K562 (cell line): ENCODE data around the gene DDX20. TPM values are rescaled to one million over a fixed set of nuclear protein-coding genes. Genes with fewer than 3 reads are reported as not detected.

Source experiments
- ATAC-seq: fragments of 200-7000 bp; cut with Tn5 transposase; 3 replicates; pipeline ENCODE4 v1.9.1; 2020; ENCODE audit warnings: moderate library complexity
- BruUV-seq: library from RNA; stranded (reverse); fragments of 400-500 nt; replicated peaks from 2 replicates; lab custom pipeline; 2021; lab: Mats Ljungman, UMichigan
- CTCF ChIA-PET: fragments of 300-600 bp; formaldehyde crosslinking; extraction: SDS; loops from one replicate; lab custom pipeline; 2021; ENCODE audit warnings: low intra/inter-chr PET ratio; lab: Yijun Ruan, JAX
- POLR2A ChIA-PET: fragments of 300-600, 350-650 bp; sonication (Branson Sonifier 250); formaldehyde crosslinking; extraction: SDS; loops from one replicate; lab custom pipeline; 2021; ENCODE audit warnings: antibody characterized with exemption, inconsistent platforms; lab: Yijun Ruan, JAX
- DNase-seq, 4 experiments: peaks; one replicate each; pipeline versions ENCODE4 v3.0.0 to v3.0.0-alpha.2; 2011 to 2018; ENCODE audit warnings: low spot score in 3 of 4, mixed read lengths in 3 of 4; ENCODE audit errors: extremely low read depth in 1 of 4
- FAIRE-seq: peaks from 2 replicates; lab custom pipeline; 2011; peaks lifted over from hg19 to GRCh38; lab: Jason Lieb, UNC
- H2AFZ ChIP-seq: 2 replicates; pipeline ENCODE4 v1.6.0; 2011; ENCODE audit warnings: low read depth, low read length, control low read depth, inconsistent platforms
- H3K27ac ChIP-seq: fragments of 200-600 bp; 3 replicates; pipeline ENCODE4 v1.8.0; 2011; ENCODE audit warnings: low read depth, mild to moderate bottlenecking, control low read depth, inconsistent platforms, low read length, moderate library complexity, mixed read lengths; ENCODE audit errors: extremely low read depth
- H3K27me3 ChIP-seq, 2 experiments: fragments of 300-600 bp in 1 of 2; 2 replicates in 1 of 2; 3 replicates in 1 of 2; pipeline versions ENCODE4 v1.6.0 to v1.8.0; 2011; ENCODE audit warnings: inconsistent platforms in 2 of 2, low read length in 2 of 2, mild to moderate bottlenecking in 1 of 2, mixed read lengths in 1 of 2, moderate library complexity in 1 of 2; ENCODE audit not compliant: control insufficient read depth in 2 of 2, insufficient read depth in 2 of 2
- H3K36me3 ChIP-seq: fragments of 300-600 bp; 3 replicates; pipeline ENCODE4 v1.8.0; 2011; ENCODE audit warnings: mild to moderate bottlenecking, low read length, inconsistent platforms; ENCODE audit not compliant: control insufficient read depth, insufficient read depth
- H3K4me1 ChIP-seq, 2 experiments: fragments of 200-600 bp in 1 of 2; replicated peaks in 1 of 2; 2 replicates in 1 of 2; 3 replicates in 1 of 2; pipeline versions ENCODE4 v1.5.1 to v1.8.0; 2011; ENCODE audit warnings: inconsistent platforms in 2 of 2, low read length in 2 of 2, mild to moderate bottlenecking in 1 of 2, mixed read lengths in 1 of 2, moderate library complexity in 1 of 2; ENCODE audit not compliant: control insufficient read depth in 2 of 2, insufficient read depth in 2 of 2
- H3K4me2 ChIP-seq: 2 replicates; pipeline ENCODE4 v1.6.1; 2011; ENCODE audit warnings: low read length, control low read depth, inconsistent platforms, mixed read lengths; ENCODE audit not compliant: insufficient read depth
- H3K4me3 ChIP-seq: fragments of 200-600 bp; sonication (generic), shearing (Covaris generic); 2 replicates; pipeline ENCODE4 v1.5.1; 2016; ENCODE audit warnings: control low read depth, inconsistent platforms
- H3K79me2 ChIP-seq: fragments of 200-600 bp; 3 replicates; pipeline ENCODE4 v1.8.0; 2011; ENCODE audit warnings: low read length, inconsistent platforms; ENCODE audit not compliant: control insufficient read depth, insufficient read depth
- H3K9ac ChIP-seq, 2 experiments: 2 replicates each; pipeline versions ENCODE4 v1.6.0 to v1.6.1; 2011; ENCODE audit warnings: low read depth in 2 of 2, low read length in 2 of 2, control low read depth in 1 of 2, inconsistent platforms in 1 of 2, mild to moderate bottlenecking in 1 of 2, mixed read lengths in 1 of 2; ENCODE audit not compliant: insufficient read depth in 1 of 2
- H3K9me1 ChIP-seq: one replicate; pipeline ENCODE4 v1.6.0; 2011; ENCODE audit warnings: inconsistent platforms, mild to moderate bottlenecking, low read length, moderate library complexity; ENCODE audit not compliant: control insufficient read depth, insufficient read depth
- H3K9me3 ChIP-seq: replicated peaks from 2 replicates; pipeline ENCODE4 v1.5.1; 2011; ENCODE audit warnings: low read depth, low read length, inconsistent platforms; ENCODE audit not compliant: control insufficient read depth, insufficient read depth
- H4K20me1 ChIP-seq: replicated peaks from 2 replicates; pipeline ENCODE4 v1.6.1; 2011; ENCODE audit warnings: low read length, inconsistent platforms, mixed read lengths; ENCODE audit not compliant: control insufficient read depth, insufficient read depth
- ARNT ChIP-seq, 2 experiments: fragments of 450-650 bp; IDR thresholded peaks; 2 replicates each; pipeline ENCODE4 v1.6.1; 2016; ENCODE audit warnings: mild to moderate bottlenecking in 1 of 2
- ATF1 ChIP-seq, 2 experiments: fragments of 450-650 bp in 1 of 2; IDR thresholded peaks; 2 replicates each; pipeline ENCODE4 v1.6.1; 2016; ENCODE audit warnings: missing compliant biosample characterization in 1 of 2, missing genetic modification characterization in 1 of 2
- BCOR ChIP-seq: fragments of 450-650 bp; IDR thresholded peaks from 2 replicates; pipeline ENCODE4 v1.6.1; 2016
- CTCF ChIP-seq, 3 experiments: IDR thresholded peaks in 2 of 3; conservative IDR thresholded peaks in 1 of 3; 2 replicates each; pipeline ENCODE4 v1.5.1; 2011 to 2012; ENCODE audit warnings: low read length in 3 of 3, mild to moderate bottlenecking in 3 of 3, control low read depth in 2 of 3, improper control_type of control experiment in 1 of 3, inconsistent platforms in 1 of 3, low read depth in 1 of 3, mixed read lengths in 1 of 3, moderate library complexity in 1 of 3; ENCODE audit not compliant: insufficient read depth in 2 of 3
- EP300 ChIP-seq: IDR thresholded peaks from 2 replicates; pipeline ENCODE4 v1.6.1; 2012; ENCODE audit warnings: low read length, improper control_type of control experiment
- HLTF ChIP-seq: fragments of 450-650 bp; IDR thresholded peaks from 2 replicates; pipeline ENCODE4 v1.6.1; 2016
- IRF9 ChIP-seq: fragments of 450-650 bp; IDR thresholded peaks from 2 replicates; pipeline ENCODE4 v1.6.1; 2016; ENCODE audit warnings: missing biosample characterization, missing genetic modification characterization
- JUND ChIP-seq, 2 experiments: IDR thresholded peaks; 2 replicates in 1 of 2; 3 replicates in 1 of 2; pipeline ENCODE4 v1.6.1; 2011; ENCODE audit warnings: borderline replicate concordance in 2 of 2, low read depth in 2 of 2, low read length in 2 of 2, improper control_type of control experiment in 1 of 2, missing biosample characterization in 1 of 2, missing genetic modification characterization in 1 of 2, missing genetic modification reagents in 1 of 2
- MAFG ChIP-seq: fragments of 450-650 bp; conservative IDR thresholded peaks from 2 replicates; pipeline ENCODE4 v1.6.1; 2016; ENCODE audit warnings: missing genetic modification characterization, missing compliant biosample characterization
- MLLT1 ChIP-seq, 2 experiments: fragments of 450-650 bp; IDR thresholded peaks; 2 replicates each; pipeline ENCODE4 v1.6.1; 2016
- NFIC ChIP-seq: fragments of 450-650 bp; IDR thresholded peaks from 2 replicates; pipeline ENCODE4 v1.6.1; 2017; ENCODE audit warnings: mild to moderate bottlenecking, inconsistent platforms
- POLR2A ChIP-seq: fragments of 450-650 bp; conservative IDR thresholded peaks from 2 replicates; pipeline ENCODE4 v1.6.1; 2016
- PTBP1 ChIP-seq: fragments of 200-400 bp; formaldehyde crosslinking; IDR thresholded peaks from 2 replicates; pipeline ENCODE4 v1.6.1; 2017; ENCODE audit warnings: low read depth, low read length
- RCOR1 ChIP-seq, 2 experiments: IDR thresholded peaks; 2 replicates each; pipeline ENCODE4 v1.6.1; 2012; ENCODE audit warnings: low read depth in 2 of 2, low read length in 2 of 2, borderline replicate concordance in 1 of 2, improper control_type of control experiment in 1 of 2
- SMARCC2 ChIP-seq: fragments of 450-650 bp; IDR thresholded peaks from 2 replicates; pipeline ENCODE4 v1.6.1; 2017; ENCODE audit warnings: antibody characterized with exemption, moderate library complexity, mild to moderate bottlenecking, low read depth
- TEAD1 ChIP-seq, 2 experiments: fragments of 450-650 bp in 1 of 2; sonication (generic) in 1 of 2; formaldehyde crosslinking; IDR thresholded peaks; 2 replicates each; pipeline versions ENCODE4 v1.4.0 to v1.8.0; 2020 to 2022; ENCODE audit warnings: mild to moderate bottlenecking in 2 of 2, missing genetic modification reagents in 1 of 2
- ZNF143 ChIP-seq: sonication (generic); formaldehyde crosslinking; IDR thresholded peaks from 2 replicates; pipeline ENCODE4 v1.9.0; 2022; ENCODE audit warnings: mild to moderate bottlenecking, missing genetic modification reagents
- ZNF507 ChIP-seq: conservative IDR thresholded peaks from 2 replicates; pipeline ENCODE4 v1.6.1; 2017; ENCODE audit warnings: missing genetic modification characterization, missing compliant biosample characterization
- ZNF766 ChIP-seq: fragments of 200-800 bp; sonication (Bioruptor generic); conservative IDR thresholded peaks from 2 replicates; pipeline ENCODE4 v1.6.1; 2016; ENCODE audit warnings: missing genetic modification characterization, missing compliant biosample characterization
- WGBS: fragments of 100-300 bp; shearing (Covaris generic); methylation state at CpG from one replicate; pipeline ENCODE4 v1.1.6; 2016; ENCODE audit warnings: low coverage, mixed read lengths; ENCODE audit not compliant: insufficient coverage; ENCODE audit errors: missing lambda C conversion rate; 5-methylcytosine and 5-hydroxymethylcytosine counted together
- in situ Hi-C: fragments of 300-500 bp; cut with MboI; formaldehyde crosslinking; loops from 4 replicates; pipeline ENCODE4 v1.15.0; 2018; ENCODE audit warnings: inconsistent platforms, mixed read lengths
- intact Hi-C: fragments of 100-400 bp; cut with micrococcal nuclease; formaldehyde crosslinking; loops from 2 replicates; pipeline ENCODE4 v1.14.2; 2022
- polyA plus RNA-seq, 8 experiments: library from polyadenylated mRNA; depleted of rRNA in 4 of 8; stranded (reverse) in 5 of 8; unstranded in 3 of 8; fragments of >200 nt; fragmentation: Nextera tagmentation in 2 of 8; fragmentation: Illumina TruSeq in 1 of 8; extraction: Ambion mirVana in 2 of 8; extraction: Trizol in 1 of 8; gene quantifications; 2 replicates each; pipeline versions ENCODE4 v1.2.1 to v1.2.3, GENCODE V29; 2011 to 2014; ENCODE audit warnings: inconsistent platforms in 1 of 8, missing spikeins in 1 of 8
- total RNA-seq, 7 experiments: library from RNA; depleted of rRNA in 6 of 7; stranded (reverse); fragments of >200 nt in 6 of 7; fragmentation: Illumina TruSeq in 2 of 7; extraction: Trizol in 2 of 7; gene quantifications; 2 replicates each; pipeline versions ENCODE4 v1.2.1 to v1.2.3, GENCODE V29; 2011 to 2021; ENCODE audit warnings: low replicate concordance in 1 of 7

The DDX20 gene
- total and polyA plus RNA-seq, 9 of the 15 experiments (the other 6 are each of a cell fraction or from before 2014, with no cell fraction given), result 8.3 to 33.4 (median 24.5) TPM

- H4K20me1 ChIP-seq, result peaks cover 3% of the 10 kb centered on the region; the same call in 1 of the 2 replicates
- H3K4me2 ChIP-seq, result no peak overlapping the region
- peaks cover 0 to 13% of the 10 kb centered on the region in 2 experiments; a peak in 2 of 5 replicates for H3K4me1 ChIP-seq
- 0% methylated on average over 3 of the region's 3 CpGs for WGBS
- no peak overlapping the region for H3K27ac ChIP-seq
- H3K9me3 ChIP-seq, result no peaks in the 10 kb centered on the region
- no peaks in the 10 kb centered on the region for H3K36me3 ChIP-seq
- ChIA-PET CTCF (interaction anchor here (0.5 to 2.5 kb wide), 9 partner anchors 9 to 952 kb away, joined by 3 to 23 read pairs (median 4); no protein-coding TSS in a partner anchor), POLR2A (interaction anchor here (0.6 to 0.9 kb wide), 5 partner anchors 8 to 524 kb away, joined by 3 read pairs; partner anchors contain the start of gene INKA2)
- no peaks in the 10 kb centered on the region for H3K9me1 ChIP-seq
- ATAC-seq (peak; percentile 89), DNase-seq (peak; percentile 75 to 89 (median 79)), FAIRE-seq (peak; percentile 87)
- no peak overlapping the region for H2AFZ ChIP-seq
- H3K79me2 ChIP-seq, result no peaks in the 10 kb centered on the region
- intact Hi-C loops (loop anchor here (1.0 to 5.0 kb wide), 2 partner anchors 32 to 85 kb away; no protein-coding TSS in a partner anchor), in situ Hi-C loops (no loop called here)
- H3K27me3 ChIP-seq, result peaks cover 10 to 25% of the 10 kb centered on the region in 2 experiments
- no peak overlapping the region for H3K4me3 ChIP-seq
- no peak overlapping the region for H3K9ac ChIP-seq
- no TSS peak for BruUV-seq
- TF ChIP-seq IRF9, result peak; percentile 64; the same call in 1 of the 2 replicates
- TF ChIP-seq ATF1 (CRISPR knock-in tag; IDR thresholded peaks at IDR 0.05), result no peak
- TF ChIP-seq ATF1 (tag; IDR thresholded peaks at IDR 0.05), result peak; percentile 81
- no peak for TF ChIP-seq MLLT1 (IDR thresholded peaks at IDR 0.05)
- peak; percentile 34; the same call in 1 of the 2 replicates for TF ChIP-seq ZNF143 (CRISPR knock-in tag)
- no peak for TF ChIP-seq POLR2A
- peak; percentile 98 to 99 (median 98) for TF ChIP-seq CTCF (IDR thresholded peaks at IDR 0.05 in 2 of 3, conservative IDR thresholded peaks at IDR 0.05 in 1 of 3; ENCODE audit: insufficient read depth in 2 of 3, low read depth in 1 of 3, low read length in 3 of 3)
- TF ChIP-seq BCOR, result peak; percentile 97
- no peak for TF ChIP-seq ZNF507 (tag)
- TF ChIP-seq NFIC, result peak; percentile 34; the same call in 1 of the 2 replicates
- 0 out of 2 replicates have a peak, but pooled peaks have one; percentile 47 for TF ChIP-seq EP300
- TF ChIP-seq PTBP1, result peak; percentile 95
- peak; percentile 72; the same call in 1 of the 2 replicates for TF ChIP-seq JUND (IDR thresholded peaks at IDR 0.05; ENCODE audit: borderline replicate concordance, low read depth, low read length)
- peak; percentile 66; the same call in 2 of the 3 replicates for TF ChIP-seq JUND (tag; IDR thresholded peaks at IDR 0.05; ENCODE audit: borderline replicate concordance, low read depth, low read length)
- TF ChIP-seq RCOR1 (IDR thresholded peaks at IDR 0.05; ENCODE audit: borderline replicate concordance in 1 of 2, low read depth in 2 of 2, low read length in 2 of 2), result peak in 1 of 2 experiments; percentile 93; a peak in 2 of 4 replicates
- 0 out of 2 replicates have a peak, but pooled peaks have one; percentile 25 for TF ChIP-seq MAFG
- TF ChIP-seq SMARCC2, result no peak
- TF ChIP-seq ZNF766 (CRISPR knock-in tag), result no peak
- TF ChIP-seq HLTF, result peak; percentile 100
- TF ChIP-seq TEAD1 (CRISPR knock-in tag; IDR thresholded peaks at IDR 0.05), result peak in 1 of 2 experiments; percentile 95; a peak in 2 of 4 replicates
- TF ChIP-seq ARNT (IDR thresholded peaks at IDR 0.05), result 0 out of 4 replicates have a peak, but pooled peaks have one; percentile 23 to 64
Measured at GRCh38 chr1:111747282-111747734, 8.4 kb upstream of the DDX20 start.
